Adrenal gland (tissue), 12 donors: Measurements from ENCODE around the gene CNPPD1. TPM values are rescaled to one million over a fixed set of nuclear protein-coding genes. Genes with fewer than 3 reads are reported as not detected.

Experiments used
- DNase-seq, 7 donors: peaks; one replicate each; pipeline ENCODE4 v3.0.0-alpha.2; 2019 to 2020
- H3K27ac ChIP-seq, 5 donors: fragments of 200-600 bp; sonication (generic) in 4 of 5; 1 replicate in 3 of 5; 2 replicates in 2 of 5; pipeline versions ENCODE4 v1.5.1 to v1.8.0; 2016 to 2020; ENCODE audit warnings: mild to moderate bottlenecking in 1 of 5
- H3K27me3 ChIP-seq: fragments of 200-600 bp; 2 replicates; pipeline ENCODE4 v1.8.0; 2021
- H3K36me3 ChIP-seq, 2 donors: fragments of 200-600 bp; replicated peaks in 1 of 2; 1 replicate in 1 of 2; 2 replicates in 1 of 2; pipeline versions ENCODE4 v1.5.1 to v1.8.0; 2018 to 2022
- H3K4me1 ChIP-seq, 2 donors: fragments of 200-600 bp; replicated peaks in 1 of 2; 1 replicate in 1 of 2; 2 replicates in 1 of 2; pipeline versions ENCODE4 v1.5.1 to v1.8.0; 2018 to 2021
- H3K4me3 ChIP-seq, 4 donors: fragments of 200-600 bp; sonication (generic) in 3 of 4; one replicate each; pipeline ENCODE4 v1.5.1; 2016 to 2018
- H3K9me3 ChIP-seq, 3 donors: fragments of 200-600 bp; sonication (generic) in 1 of 3; replicated peaks in 1 of 3; 1 replicate in 2 of 3; 2 replicates in 1 of 3; pipeline versions ENCODE4 v1.5.1 to v1.8.0; 2016 to 2021
- POLR2A ChIP-seq, 2 donors: fragments of 450-650 bp; IDR thresholded peaks; one replicate each; pipeline ENCODE4 v1.6.1; 2017; ENCODE audit warnings: antibody characterized with exemption in 2 of 2, mild to moderate bottlenecking in 2 of 2, moderate library complexity in 1 of 2
- WGBS, 4 donors: extraction: QIAGEN DNeasy Blood & Tissue Kit in 2 of 4; methylation state at CpG; one replicate each; pipeline versions ENCODE4 v1.1.5 to v1.1.7; 2013 to 2017; 5-methylcytosine and 5-hydroxymethylcytosine counted together
- intact Hi-C, 2 donors: fragments of 100-400 bp; cut with DNase I; formaldehyde crosslinking; loops; one replicate each; pipeline versions ENCODE4 v1.14.1 to v1.15.0; 2022 to 2023
- polyA plus RNA-seq, 3 donors: library from polyadenylated mRNA; stranded (reverse); fragments of 200-250 nt in 2 of 3; fragments of 350-450 nt in 1 of 3; fragmentation: Illumina TruSeq in 1 of 3; extraction: RNeasy Lipid Tissue Mini Kit (QIAGEN cat#74804) in 1 of 3; gene quantifications; one replicate each; pipeline ENCODE4 v1.2.3, GENCODE V29; 2013 to 2014
- total RNA-seq, 9 donors: library from RNA; depleted of rRNA in 4 of 9; stranded (reverse); fragments of >200 nt in 4 of 9; fragments of 120-200 nt in 1 of 9; fragmentation: NEBNext Ultra II Directional in 1 of 9; extraction: Animal tissue kit (Norgen Biotek cat#: 25700) in 1 of 9; gene quantifications; one replicate each; pipeline versions ENCODE4 v1.1.0 to v1.2.4, GENCODE V29; 2013 to 2023
- TF ChIP-seq, protein P1 (sequence below), 6 experiments: fragments of 450-650 bp in 4 of 6; fragments of 200-600 bp in 2 of 6; sonication (generic) in 1 of 6; IDR thresholded peaks; 1 replicate in 5 of 6; 2 replicates in 1 of 6; pipeline versions ENCODE4 v1.5.1 to v1.8.0; 2016 to 2021; ENCODE audit warnings: antibody characterized with exemption in 6 of 6, mild to moderate bottlenecking in 2 of 6, moderate library complexity in 1 of 6
- donor health status: healthy with polysubstance abuse.
- donor health status: Bipolar disorder and iron deficiency.
- donor health status: DM: yes; HTN: yes; CAD: no.
- donor health status: DM: no; HTN: no; CAD: no.
- donor health status: DM: no; HTN: no; CAD: no.
- donor health status: DM: yes; HTN: yes; CAD: no.

CNPPD1 gene
- total and polyA plus RNA-seq, 12 donors = 32.6 to 137 (median 98.9) TPM

DNA sequence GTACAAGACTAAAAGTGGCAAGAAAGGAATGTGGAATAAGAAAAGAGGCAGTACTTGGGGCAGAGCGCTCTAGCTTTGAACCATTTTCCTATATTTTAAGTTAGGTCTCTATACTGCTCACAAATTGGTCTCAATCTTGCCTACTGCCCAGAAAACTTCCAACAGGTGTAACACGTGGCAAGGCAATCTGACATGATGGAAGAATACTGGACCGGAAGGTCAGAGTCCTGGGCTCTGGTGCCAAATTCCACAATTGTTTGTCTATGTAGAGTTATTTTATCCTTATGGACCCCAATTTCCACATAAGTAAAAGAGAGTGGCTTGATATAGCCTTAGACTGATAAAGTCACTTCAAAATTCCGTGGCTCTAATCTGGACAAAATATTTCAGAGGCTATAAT is 45.0 kb downstream of the CNPPD1 start:
- Histone ChIP-seq H3K27ac (no peak overlapping the region), H3K27me3 (no peaks in the 10 kb centered on the region), H3K36me3 (no peaks in the 10 kb centered on the region), H3K9me3 (no peaks in the 10 kb centered on the region), H3K4me3 (no peak overlapping the region), H3K4me1 (peaks cover 0 to 21% of the 10 kb centered on the region in 2 donors)
- TF ChIP-seq, protein P1, sequence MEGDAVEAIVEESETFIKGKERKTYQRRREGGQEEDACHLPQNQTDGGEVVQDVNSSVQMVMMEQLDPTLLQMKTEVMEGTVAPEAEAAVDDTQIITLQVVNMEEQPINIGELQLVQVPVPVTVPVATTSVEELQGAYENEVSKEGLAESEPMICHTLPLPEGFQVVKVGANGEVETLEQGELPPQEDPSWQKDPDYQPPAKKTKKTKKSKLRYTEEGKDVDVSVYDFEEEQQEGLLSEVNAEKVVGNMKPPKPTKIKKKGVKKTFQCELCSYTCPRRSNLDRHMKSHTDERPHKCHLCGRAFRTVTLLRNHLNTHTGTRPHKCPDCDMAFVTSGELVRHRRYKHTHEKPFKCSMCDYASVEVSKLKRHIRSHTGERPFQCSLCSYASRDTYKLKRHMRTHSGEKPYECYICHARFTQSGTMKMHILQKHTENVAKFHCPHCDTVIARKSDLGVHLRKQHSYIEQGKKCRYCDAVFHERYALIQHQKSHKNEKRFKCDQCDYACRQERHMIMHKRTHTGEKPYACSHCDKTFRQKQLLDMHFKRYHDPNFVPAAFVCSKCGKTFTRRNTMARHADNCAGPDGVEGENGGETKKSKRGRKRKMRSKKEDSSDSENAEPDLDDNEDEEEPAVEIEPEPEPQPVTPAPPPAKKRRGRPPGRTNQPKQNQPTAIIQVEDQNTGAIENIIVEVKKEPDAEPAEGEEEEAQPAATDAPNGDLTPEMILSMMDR (IDR thresholded peaks at IDR 0.05) = no peak
- TF ChIP-seq POLR2A (IDR thresholded peaks at IDR 0.05) = no peak
- no peak for DNase-seq
- intact Hi-C loops = no loop called here
- 87 to 90% (median 90%) methylated on average over 4 of the region's 4 CpGs for WGBS, 4 donors

GRCh38 chr2:219131327-219131726 is 45.4 kb downstream of the CNPPD1 start:
- no peak for DNase-seq
- H3K36me3 ChIP-seq = no peaks in the 10 kb centered on the region
- no peak overlapping the region for H3K4me3 ChIP-seq
- intact Hi-C loops = no loop called here
- no peaks in the 10 kb centered on the region for H3K9me3 ChIP-seq
- no peaks in the 10 kb centered on the region for H3K27me3 ChIP-seq
- no peak overlapping the region for H3K27ac ChIP-seq
- WGBS, 4 donors = 73 to 88% (median 83%) methylated on average over 3 of the region's 3 CpGs
- peaks cover 0 to 25% of the 10 kb centered on the region in 2 donors for H3K4me1 ChIP-seq
- no peak for TF ChIP-seq POLR2A (IDR thresholded peaks at IDR 0.05)
- TF ChIP-seq, protein P1 (IDR thresholded peaks at IDR 0.05) = no peak

- TF ChIP-seq POLR2A (IDR thresholded peaks at IDR 0.05) = no peak
- TF ChIP-seq, protein P1 (IDR thresholded peaks at IDR 0.05) = no peak
- DNase-seq = no peak
- no peaks in the 10 kb centered on the region for H3K9me3 ChIP-seq
- H3K36me3 ChIP-seq = no peaks in the 10 kb centered on the region
- H3K27ac ChIP-seq = no peak overlapping the region
- intact Hi-C loops = no loop called here
- WGBS, 4 donors = 88 to 97% (median 94%) methylated on average over 16 of the region's 16 CpGs
- H3K4me3 ChIP-seq = no peak overlapping the region
- no peaks in the 10 kb centered on the region for H3K27me3 ChIP-seq
- H3K4me1 ChIP-seq = peaks cover 12 to 41% of the 10 kb centered on the region in 2 donors
Observed at GRCh38 chr2:219129589-219129988, 47.1 kb downstream of the CNPPD1 start.

DNA sequence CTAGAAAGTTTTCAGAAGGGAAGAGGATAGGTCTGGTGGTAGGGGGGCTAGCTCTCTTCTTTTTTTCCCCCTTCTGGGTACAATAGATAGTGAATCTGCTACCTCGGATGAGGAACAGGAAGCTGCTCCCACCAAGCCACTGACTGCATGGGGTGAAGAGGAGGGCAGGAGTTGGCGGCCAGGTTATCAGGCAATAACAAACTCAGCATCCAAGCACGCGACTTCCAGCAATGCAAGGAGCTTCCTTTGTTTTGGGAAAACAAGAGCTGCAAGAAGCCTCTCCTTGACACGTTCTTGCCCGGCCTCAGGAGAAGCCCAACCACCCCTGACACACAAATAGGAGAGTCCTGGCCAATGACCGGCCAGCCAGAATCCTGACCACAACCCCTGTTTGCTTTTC is 48.3 kb downstream of the CNPPD1 start:
- H3K36me3 ChIP-seq = no peaks in the 10 kb centered on the region
- no peak overlapping the region for H3K27ac ChIP-seq
- peaks cover 15 to 43% of the 10 kb centered on the region in 2 donors for H3K4me1 ChIP-seq
- peak in 1 of 7 donors; percentile 11 for DNase-seq
- WGBS, 4 donors = 60 to 71% (median 67%) methylated on average over 7 of the region's 7 CpGs
- H3K27me3 ChIP-seq = no peaks in the 10 kb centered on the region
- no peaks in the 10 kb centered on the region for H3K9me3 ChIP-seq
- intact Hi-C loops = no loop called here
- TF ChIP-seq, protein P1 (IDR thresholded peaks at IDR 0.05) = no peak
- no peak for TF ChIP-seq POLR2A (IDR thresholded peaks at IDR 0.05)
- no peak overlapping the region for H3K4me3 ChIP-seq
